ENCODE measurements around the gene ADAMTSL2. TPM values are rescaled to one million over a fixed set of nuclear protein-coding genes. Genes with fewer than 3 reads are reported as not detected.

Gene ADAMTSL2
- polyA plus RNA-seq, 1 experiment: not detected

GRCh38 chr9:133502112-133502511 lies 32.4 kb upstream of the ADAMTSL2 start:
- ChIA-PET POLR2A (no interaction called here), CTCF (no interaction called here)
- H3K36me3 ChIP-seq (ENCODE audit: control insufficient read depth, insufficient read depth, low read length): no peaks in the 10 kb centered on the region
- no peak overlapping the region for H3K4me3 ChIP-seq (ENCODE audit: low read depth, low read length)
- peaks cover 18% of the 10 kb centered on the region for H3K27me3 ChIP-seq (ENCODE audit: control insufficient read depth, insufficient read depth, low read length)
- no peak for TF ChIP-seq CTCF (IDR thresholded peaks at IDR 0.05; ENCODE audit: insufficient read depth, low read depth, low read length)
- no peak for DNase-seq (ENCODE audit: low read depth)

- POLR2A ChIA-PET: no interaction called here
- H3K27me3 ChIP-seq (ENCODE audit: control insufficient read depth, insufficient read depth, low read length): peaks cover 2% of the 10 kb centered on the region; the same call in 1 of the 2 replicates
- CTCF ChIA-PET: interaction anchor here (1.2 to 2.1 kb wide), 3 partner anchors 18 to 319 kb away, joined by 4 to 5 read pairs (median 5); no protein-coding TSS in a partner anchor
- TF ChIP-seq CTCF (IDR thresholded peaks at IDR 0.05; ENCODE audit: insufficient read depth, low read depth, low read length): no peak
- no peaks in the 10 kb centered on the region for H3K36me3 ChIP-seq (ENCODE audit: control insufficient read depth, insufficient read depth, low read length)
- DNase-seq (ENCODE audit: low read depth): no peak
- no peak overlapping the region for H3K4me3 ChIP-seq (ENCODE audit: low read depth, low read length)
These were observed 29.2 kb upstream of the ADAMTSL2 start for GRCh38 chr9:133505186-133505830.

- ChIA-PET POLR2A (no interaction called here), CTCF (interaction anchor here (1.2 to 2.1 kb wide), 3 partner anchors 19 to 320 kb away, joined by 4 to 5 read pairs (median 5); no protein-coding TSS in a partner anchor)
- H3K4me3 ChIP-seq (ENCODE audit: low read depth, low read length): no peak overlapping the region
- H3K27me3 ChIP-seq (ENCODE audit: control insufficient read depth, insufficient read depth, low read length): peaks cover 2% of the 10 kb centered on the region; the same call in 1 of the 2 replicates
- TF ChIP-seq CTCF (IDR thresholded peaks at IDR 0.05; ENCODE audit: insufficient read depth, low read depth, low read length): no peak
- H3K36me3 ChIP-seq (ENCODE audit: control insufficient read depth, insufficient read depth, low read length): no peaks in the 10 kb centered on the region
- no peak for DNase-seq (ENCODE audit: low read depth)
These were observed 28.4 kb upstream of the ADAMTSL2 start for GRCh38 chr9:133505901-133506652.

- H3K36me3 ChIP-seq (ENCODE audit: control insufficient read depth, insufficient read depth, low read length): no peaks in the 10 kb centered on the region
- H3K4me3 ChIP-seq (ENCODE audit: low read depth, low read length): no peak overlapping the region
- peak; percentile 21; the same call in 1 of the 2 replicates for TF ChIP-seq CTCF (IDR thresholded peaks at IDR 0.05; ENCODE audit: insufficient read depth, low read depth, low read length)
- H3K27me3 ChIP-seq (ENCODE audit: control insufficient read depth, insufficient read depth, low read length): no peaks in the 10 kb centered on the region
- DNase-seq (ENCODE audit: low read depth): peak; percentile 52
- ChIA-PET POLR2A (no interaction called here), CTCF (interaction anchor here (1.5 to 2.1 kb wide), 2 partner anchors 20 to 321 kb away, joined by 5 read pairs; no protein-coding TSS in a partner anchor)
These were observed 27.9 kb upstream of the ADAMTSL2 start for GRCh38 chr9:133506653-133507038.

- no peak for TF ChIP-seq CTCF (IDR thresholded peaks at IDR 0.05; ENCODE audit: insufficient read depth, low read depth, low read length)
- Histone ChIP-seq H3K4me3 (ENCODE audit: low read depth, low read length) (no peak overlapping the region), H3K36me3 (ENCODE audit: control insufficient read depth, insufficient read depth, low read length) (no peaks in the 10 kb centered on the region), H3K27me3 (ENCODE audit: control insufficient read depth, insufficient read depth, low read length) (no peaks in the 10 kb centered on the region)
- ChIA-PET CTCF (interaction anchor here (2.1 kb wide), 1 partner anchor 20 kb away, joined by 5 read pairs; no protein-coding TSS in a partner anchor), POLR2A (no interaction called here)
- no peak for DNase-seq (ENCODE audit: low read depth)
These were observed 27.1 kb upstream of the ADAMTSL2 start for GRCh38 chr9:133507246-133507965.

All from BJ (cell line).